Stimulated activated CD8-positive, alpha-beta memory T cell treated with anti-CD3 and anti-CD28 coated beads, Interleukin-15, amount 100 ng/mL, for 1 hour (primary cell): ENCODE results near the gene S1PR5.
"Not testable (repeated sequence)": the region's sequence is repeated elsewhere in the genome, so short reads cannot be mapped to it uniquely, and the experiment has no call there.

ENCODE experiments used
- DNase-seq: peaks from one replicate; pipeline ENCODE4 v3.0.0-alpha.2; 2020; ENCODE audit warnings: low read depth

Gene S1PR5

GRCh38 chr19:10517361-10517759, at the start of gene S1PR5:
S1PR5 (minus strand) TSS chr19:10517447; CDS start chr19:10515011, 2,436 bp downstream.
- DNase-seq, result no peak

GRCh38 chr19:10566658-10567410, 49.6 kb upstream of the S1PR5 start:
- no peak for DNase-seq

- no peak for DNase-seq
These were observed 49.1 kb upstream of the S1PR5 start for GRCh38 chr19:10566408-10566657.

- DNase-seq, result peak; percentile 97
These were observed 48.5 kb upstream of the S1PR5 start, which contains the start of gene KRI1 for GRCh38 chr19:10565567-10566407. KRI1 (minus strand) TSS chr19:10566010; CDS start chr19:10565999, 11 bp downstream.

- DNase-seq, result no peak
These were observed 47.9 kb upstream of the S1PR5 start for GRCh38 chr19:10565028-10565566.

- DNase-seq, result no peak
These were observed 45.4 kb upstream of the S1PR5 start for GRCh38 chr19:10562609-10563008.

GRCh38 chr19:10560154-10560553, 42.9 kb upstream of the S1PR5 start:
- DNase-seq, result no peak

GRCh38 chr19:10557603-10558197, 40.5 kb upstream of the S1PR5 start:
- no peak for DNase-seq

GRCh38 chr19:10555610-10555973, 38.3 kb upstream of the S1PR5 start:
- no peak for DNase-seq

GRCh38 chr19:10554760-10555609, 37.7 kb upstream of the S1PR5 start:
- no peak for DNase-seq

GRCh38 chr19:10553943-10554381, 36.7 kb upstream of the S1PR5 start:
- peak; percentile 31 for DNase-seq

- DNase-seq, result no peak
These were observed 35.9 kb upstream of the S1PR5 start for GRCh38 chr19:10553087-10553667.

GRCh38 chr19:10552510-10553053, 35.3 kb upstream of the S1PR5 start:
- no peak for DNase-seq

GRCh38 chr19:10551698-10552301, 34.6 kb upstream of the S1PR5 start:
- DNase-seq, result no peak

- DNase-seq, result not testable (repeated sequence)
These were observed 33.8 kb upstream of the S1PR5 start for GRCh38 chr19:10551006-10551405.

GRCh38 chr19:10550336-10550735, 33.1 kb upstream of the S1PR5 start:
- no peak for DNase-seq

GRCh38 chr19:10549733-10550132, 32.5 kb upstream of the S1PR5 start:
- DNase-seq, result no peak

- no peak for DNase-seq
These were observed 31.6 kb upstream of the S1PR5 start for GRCh38 chr19:10548746-10549276.

GRCh38 chr19:10546817-10547216, 29.6 kb upstream of the S1PR5 start:
- no peak for DNase-seq

- no peak for DNase-seq
These were observed 27.6 kb upstream of the S1PR5 start for GRCh38 chr19:10544753-10545251.
